WI38 (cell line): ENCODE measurements around the gene C1orf116.

Experiments
- H3K4me3 ChIP-seq: 2 replicates; pipeline ENCODE4 v1.5.1; 2011; ENCODE audit warnings: low read depth, mild to moderate bottlenecking, control low read depth, low read length
- TF ChIP-seq, protein P1 (sequence below): IDR thresholded peaks from 2 replicates; pipeline ENCODE4 v1.5.1; 2012; ENCODE audit warnings: low read depth, mild to moderate bottlenecking, control low read depth, low read length

Gene C1orf116

DNA sequence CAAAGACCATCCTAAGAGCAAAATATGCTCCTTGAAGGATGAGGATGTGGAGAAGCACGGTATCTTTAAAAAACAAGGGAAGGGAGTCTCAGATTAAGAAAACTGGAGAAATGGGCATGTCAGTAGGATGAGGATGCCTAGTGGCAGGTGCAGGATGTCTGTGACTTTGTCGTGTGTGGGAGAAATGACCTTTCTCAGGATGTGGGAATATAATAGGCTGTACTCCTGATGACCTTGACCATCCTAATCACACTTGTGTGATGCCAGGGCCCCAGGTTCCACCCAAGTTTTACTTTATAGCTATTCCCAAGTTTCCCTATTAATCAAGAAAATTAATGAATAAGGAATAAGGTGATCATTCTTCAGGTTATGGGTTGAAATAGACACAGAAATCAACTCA, 12.9 kb downstream of the C1orf116 start:
- H3K4me3 ChIP-seq = no peak overlapping the region
- TF ChIP-seq, protein P1, sequence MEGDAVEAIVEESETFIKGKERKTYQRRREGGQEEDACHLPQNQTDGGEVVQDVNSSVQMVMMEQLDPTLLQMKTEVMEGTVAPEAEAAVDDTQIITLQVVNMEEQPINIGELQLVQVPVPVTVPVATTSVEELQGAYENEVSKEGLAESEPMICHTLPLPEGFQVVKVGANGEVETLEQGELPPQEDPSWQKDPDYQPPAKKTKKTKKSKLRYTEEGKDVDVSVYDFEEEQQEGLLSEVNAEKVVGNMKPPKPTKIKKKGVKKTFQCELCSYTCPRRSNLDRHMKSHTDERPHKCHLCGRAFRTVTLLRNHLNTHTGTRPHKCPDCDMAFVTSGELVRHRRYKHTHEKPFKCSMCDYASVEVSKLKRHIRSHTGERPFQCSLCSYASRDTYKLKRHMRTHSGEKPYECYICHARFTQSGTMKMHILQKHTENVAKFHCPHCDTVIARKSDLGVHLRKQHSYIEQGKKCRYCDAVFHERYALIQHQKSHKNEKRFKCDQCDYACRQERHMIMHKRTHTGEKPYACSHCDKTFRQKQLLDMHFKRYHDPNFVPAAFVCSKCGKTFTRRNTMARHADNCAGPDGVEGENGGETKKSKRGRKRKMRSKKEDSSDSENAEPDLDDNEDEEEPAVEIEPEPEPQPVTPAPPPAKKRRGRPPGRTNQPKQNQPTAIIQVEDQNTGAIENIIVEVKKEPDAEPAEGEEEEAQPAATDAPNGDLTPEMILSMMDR = no peak

DNA sequence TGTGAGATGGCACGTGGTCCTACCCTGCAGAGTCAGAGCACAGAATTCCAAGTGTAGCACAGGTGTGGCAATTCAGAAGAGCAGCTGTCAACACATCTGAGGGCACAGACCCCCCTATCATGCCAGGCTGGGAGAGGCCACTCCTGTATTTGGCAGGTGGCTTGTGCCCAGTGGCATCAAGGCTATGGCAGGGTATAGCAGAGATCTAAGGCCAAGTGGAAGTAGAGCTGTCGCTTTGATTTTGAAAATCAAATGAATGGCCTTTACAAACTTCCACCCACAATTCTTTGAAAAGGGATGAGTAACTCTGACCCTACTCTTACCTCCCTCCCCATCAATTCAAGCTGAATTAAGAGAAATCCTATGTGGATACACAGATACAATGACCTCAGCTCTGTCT, 13.4 kb downstream of the C1orf116 start:
- H3K4me3 ChIP-seq = no peak overlapping the region
- TF ChIP-seq, protein P1 = no peak

DNA sequence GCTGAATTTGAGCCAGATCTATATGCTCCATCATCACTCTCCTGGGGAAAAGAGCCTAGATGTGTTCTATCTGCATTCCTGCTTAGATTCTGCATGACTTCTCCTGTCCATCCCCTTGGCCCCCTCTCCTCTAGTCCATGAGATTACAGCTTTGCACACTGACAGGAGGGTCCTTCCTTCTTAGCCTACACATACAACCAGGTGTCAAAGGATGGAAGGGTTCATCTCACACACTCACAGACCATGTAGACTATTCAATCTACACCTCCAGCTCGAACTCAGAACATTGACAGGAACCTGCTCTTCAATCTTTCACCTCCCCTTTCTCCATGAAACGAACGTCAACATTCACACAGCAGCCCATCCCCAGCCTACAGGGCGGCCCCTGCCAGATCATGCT, 13.8 kb downstream of the C1orf116 start:
- TF ChIP-seq, protein P1 = no peak
- H3K4me3 ChIP-seq = no peak overlapping the region

DNA sequence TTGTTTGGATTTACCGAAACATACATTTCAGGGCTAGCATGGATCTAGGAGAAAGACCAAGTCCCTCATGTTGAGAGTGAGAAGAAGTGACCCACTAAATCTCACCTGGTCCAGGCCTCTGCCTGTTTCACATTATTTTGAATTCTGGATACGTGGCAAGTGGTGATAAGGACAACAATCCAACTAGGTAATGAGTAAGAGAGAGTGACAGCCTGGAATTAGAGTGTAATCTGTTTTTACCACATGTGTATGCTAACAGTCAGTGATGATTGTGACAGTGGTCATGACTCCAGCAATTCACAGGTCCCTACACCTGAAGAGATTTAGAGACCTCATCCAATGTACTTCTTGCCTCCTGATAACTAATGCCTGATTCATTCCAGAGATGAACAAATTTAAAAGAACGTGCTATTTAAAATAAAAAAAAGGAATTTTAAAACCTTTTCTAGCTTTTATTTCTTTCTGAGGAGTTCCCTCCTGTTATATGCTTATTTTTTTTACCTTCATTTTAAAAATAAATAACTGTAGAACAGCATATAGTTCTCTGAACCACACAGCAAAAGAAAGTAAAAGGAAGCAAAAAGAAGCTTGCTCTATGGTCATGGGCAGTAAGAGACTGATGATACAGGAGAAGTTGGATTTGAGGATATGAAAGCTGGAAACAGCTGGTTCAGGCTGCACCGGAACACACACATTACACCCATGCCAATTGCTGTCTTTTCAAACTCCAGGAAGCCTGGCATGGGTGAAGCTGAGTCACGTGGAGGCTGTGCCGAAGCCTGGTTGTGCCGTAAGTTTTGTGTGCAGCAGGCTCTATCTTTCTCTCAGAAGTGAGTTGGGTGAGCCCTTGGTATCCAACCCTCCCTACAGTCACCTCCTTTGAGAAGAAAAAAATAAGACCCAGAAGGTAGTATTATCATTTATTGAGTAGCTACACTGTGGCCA, 14.7 kb downstream of the C1orf116 start:
- no peak overlapping the region for H3K4me3 ChIP-seq
- TF ChIP-seq, protein P1 = no peak

DNA sequence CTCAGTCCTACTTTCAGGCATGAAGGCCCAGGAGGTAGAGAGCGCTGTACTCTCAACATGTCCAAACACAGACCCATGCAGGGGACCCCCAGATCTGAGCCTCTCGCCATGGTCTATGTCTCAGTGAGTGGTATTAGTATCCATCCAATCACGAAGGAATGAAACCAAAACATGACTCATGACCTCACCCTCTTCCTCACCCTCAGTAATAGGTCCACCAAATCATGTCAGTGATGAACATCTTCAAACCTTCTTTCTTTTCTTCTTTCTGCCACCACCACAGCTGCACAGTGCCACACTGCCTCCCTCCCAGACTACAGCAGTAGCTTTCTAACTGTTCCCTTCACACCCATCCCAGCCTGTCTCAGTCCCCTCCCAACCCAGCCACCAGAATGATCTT, 16.8 kb downstream of the C1orf116 start:
- TF ChIP-seq, protein P1 = no peak
- H3K4me3 ChIP-seq = no peak overlapping the region

DNA sequence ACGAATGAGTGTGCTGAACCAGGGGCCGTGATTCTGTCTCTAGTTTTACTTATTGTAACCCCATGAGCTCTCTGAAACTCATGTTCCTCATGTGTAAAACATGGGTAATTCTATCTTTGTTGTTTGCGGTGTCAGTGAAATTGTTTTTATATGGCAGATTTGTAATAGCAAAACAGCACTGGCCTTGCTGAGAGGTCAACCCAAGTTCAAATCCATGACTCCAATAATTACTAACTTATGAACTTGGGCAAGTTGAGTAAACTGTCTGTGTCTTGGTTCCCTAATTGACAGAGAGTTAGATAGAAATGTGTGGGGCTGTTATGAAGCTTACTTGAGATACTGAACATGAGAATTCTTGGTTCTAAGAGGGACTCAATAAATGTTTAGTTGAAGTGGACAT, 17.8 kb downstream of the C1orf116 start:
- TF ChIP-seq, protein P1 = no peak
- no peak overlapping the region for H3K4me3 ChIP-seq

DNA sequence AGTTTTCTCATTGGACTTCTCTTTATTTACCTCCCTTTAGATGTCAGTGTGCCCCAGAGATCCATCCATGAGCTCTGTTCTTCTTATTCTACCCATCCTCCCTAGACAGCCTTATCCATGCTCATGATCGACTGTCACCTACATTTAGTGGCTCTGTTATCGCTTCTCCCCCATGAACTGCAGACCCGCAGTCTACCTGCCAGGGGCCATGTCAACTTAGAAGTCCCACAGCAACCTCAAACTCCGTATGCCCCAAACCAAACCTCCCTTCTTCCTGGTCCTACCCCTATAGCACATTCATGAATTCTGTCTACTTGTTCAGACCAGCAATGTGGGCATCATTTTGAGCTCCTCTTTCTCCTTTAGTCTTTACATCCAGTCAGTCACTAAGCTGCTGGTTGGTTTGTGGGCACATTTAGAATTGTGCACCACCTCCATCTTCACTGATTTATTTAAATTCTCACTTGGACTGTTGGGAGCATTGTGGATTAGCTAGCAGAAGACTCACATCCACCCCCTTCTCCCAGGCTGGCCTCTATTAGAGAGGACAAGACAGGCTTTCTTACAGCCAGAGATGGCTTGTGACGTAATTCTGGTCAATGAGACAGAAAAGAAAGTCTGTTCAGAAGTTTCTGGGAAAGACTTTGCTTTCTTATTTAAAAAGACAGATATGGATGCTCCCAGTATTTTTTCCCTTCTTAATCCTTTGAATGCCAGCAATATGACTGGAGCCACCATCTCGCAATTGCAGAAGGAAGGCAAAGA, 19.1 kb downstream of the C1orf116 start:
- no peak overlapping the region for H3K4me3 ChIP-seq
- TF ChIP-seq, protein P1 = no peak
